Stomach (tissue), 9 donors: ENCODE measurements around the gene PTPA. TPM values are rescaled to one million over a fixed set of nuclear protein-coding genes. Genes with fewer than 3 reads are reported as not detected.

Source experiments
- DNase-seq, 2 donors: peaks; one replicate each; pipeline versions ENCODE4 v3.0.0 to v3.0.0-alpha.2; 2013 to 2019
- H3K27ac ChIP-seq, 5 donors: fragments of 200-600 bp in 4 of 5; sonication (generic) in 4 of 5; one replicate each; pipeline ENCODE4 v1.5.1; 2013 to 2019; ENCODE audit warnings: mild to moderate bottlenecking in 1 of 5, moderate library complexity in 1 of 5
- H3K27me3 ChIP-seq, 3 donors: fragments of 200-600 bp; sonication (generic); one replicate each; pipeline ENCODE4 v1.5.1; 2017 to 2019; ENCODE audit warnings: mixed run types in 1 of 3
- H3K36me3 ChIP-seq, 4 donors: fragments of 200-600 bp; sonication (generic); 1 replicate in 3 of 4; 2 replicates in 1 of 4; pipeline ENCODE4 v1.5.1; 2016 to 2019
- H3K4me1 ChIP-seq, 4 donors: fragments of 200-600 bp; sonication (generic); one replicate each; pipeline ENCODE4 v1.5.1; 2016 to 2019
- H3K4me3 ChIP-seq, 4 donors: fragments of 200-600 bp; sonication (generic) in 3 of 4; one replicate each; pipeline ENCODE4 v1.5.1; 2016 to 2019; ENCODE audit warnings: mild to moderate bottlenecking in 1 of 4
- H3K9me3 ChIP-seq, 4 donors: fragments of 200-600 bp; sonication (generic); one replicate each; pipeline ENCODE4 v1.5.1; 2016 to 2019
- CTCF ChIP-seq, 7 experiments: fragments of 450-650 bp in 4 of 7; fragments of 200-600 bp in 3 of 7; sonication (generic) in 3 of 7; IDR thresholded peaks; one replicate each; pipeline ENCODE4 v1.5.1; 2016 to 2019; ENCODE audit warnings: antibody characterized with exemption in 7 of 7, control low read depth in 2 of 7, mild to moderate bottlenecking in 1 of 7
- EP300 ChIP-seq: sonication (generic); formaldehyde crosslinking; IDR thresholded peaks from one replicate; pipeline ENCODE4 v1.6.1; 2017; ENCODE audit warnings: antibody characterized with exemption
- POLR2A ChIP-seq, 4 donors: fragments of 450-650 bp; IDR thresholded peaks; one replicate each; pipeline ENCODE4 v1.6.1; 2016; ENCODE audit warnings: antibody characterized with exemption in 4 of 4, control low read depth in 2 of 4, mild to moderate bottlenecking in 1 of 4, moderate library complexity in 1 of 4
- POLR2AphosphoS5 ChIP-seq, 3 donors: sonication (generic); formaldehyde crosslinking; IDR thresholded peaks; one replicate each; pipeline ENCODE4 v1.6.1; 2016; ENCODE audit warnings: antibody characterized with exemption in 3 of 3
- WGBS, 5 donors: extraction: QIAGEN DNeasy Blood & Tissue Kit in 3 of 5; methylation state at CpG; one replicate each; pipeline versions ENCODE4 v1.1.5 to v1.1.7; 2013 to 2018; 5-methylcytosine and 5-hydroxymethylcytosine counted together
- intact Hi-C: fragments of 100-400 bp; cut with DNase I; formaldehyde crosslinking; loops from one replicate; pipeline ENCODE4 v1.15.1; 2023; ENCODE audit warnings: low total_unique reads
- polyA plus RNA-seq, 3 donors: library from polyadenylated mRNA; stranded (reverse); fragments of 200-250 nt; gene quantifications; one replicate each; pipeline ENCODE4 v1.2.3, GENCODE V29; 2013
- total RNA-seq, 5 donors: library from RNA; depleted of rRNA; stranded (reverse); fragments of >200 nt; gene quantifications; one replicate each; pipeline versions ENCODE4 v1.1.0 to v1.2.3, GENCODE V29; 2014 to 2016
- donor health status: healthy with polysubstance abuse.
- donor health status: Bipolar disorder and iron deficiency.
- donor health status: healthy.

The PTPA gene
- total and polyA plus RNA-seq, 8 donors = 12.3 to 118 (median 73.6) TPM

DNA sequence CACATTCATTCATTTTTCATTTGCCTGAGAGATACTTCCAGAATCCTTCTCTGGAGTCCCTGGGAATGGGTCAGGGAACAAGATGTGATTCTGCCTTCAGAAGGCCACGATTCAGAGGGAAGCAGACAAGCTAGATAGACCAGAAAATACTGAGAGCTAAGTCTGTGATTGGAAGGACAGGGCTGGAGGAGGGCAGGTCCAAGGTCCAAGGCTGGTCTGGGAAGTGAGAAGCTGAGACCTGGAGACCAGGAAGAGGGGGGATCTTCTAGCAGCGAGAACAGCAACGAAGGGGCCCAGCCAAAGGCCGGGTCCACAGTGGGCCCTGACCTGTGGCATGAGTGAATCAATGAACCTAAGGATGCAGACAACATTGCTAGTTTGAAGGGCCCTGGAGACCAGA is 70.9 kb downstream of the PTPA start:
- H3K36me3 ChIP-seq = no peaks in the 10 kb centered on the region
- H3K4me1 ChIP-seq = peaks cover 9 to 36% (median 16%) of the 10 kb centered on the region in 4 donors
- H3K4me3 ChIP-seq = no peak overlapping the region
- no peak for TF ChIP-seq CTCF (IDR thresholded peaks at IDR 0.05)
- no peak for TF ChIP-seq POLR2A (IDR thresholded peaks at IDR 0.05)
- no peak for TF ChIP-seq EP300
- TF ChIP-seq POLR2AphosphoS5 (IDR thresholded peaks at IDR 0.05) = no peak
- peak in 1 of 2 donors; percentile 83 for DNase-seq
- no peaks in the 10 kb centered on the region for H3K9me3 ChIP-seq
- H3K27ac ChIP-seq = no peak overlapping the region
- intact Hi-C loops = no loop called here
- WGBS, 5 donors = 47 to 74% (median 64%) methylated on average over 4 of the region's 4 CpGs
- H3K27me3 ChIP-seq = no peaks in the 10 kb centered on the region

GRCh38 chr9:129182625-129183494 is 71.6 kb downstream of the PTPA start:
- no peak overlapping the region for H3K27ac ChIP-seq
- no peaks in the 10 kb centered on the region for H3K9me3 ChIP-seq
- intact Hi-C loops = no loop called here
- WGBS, 5 donors = 69 to 80% (median 72%) methylated on average over 14 to 20 of the region's 20 CpGs
- H3K27me3 ChIP-seq = no peaks in the 10 kb centered on the region
- H3K4me1 ChIP-seq = peaks cover 9 to 36% (median 14%) of the 10 kb centered on the region in 4 donors
- TF ChIP-seq POLR2AphosphoS5 (IDR thresholded peaks at IDR 0.05) = no peak
- TF ChIP-seq POLR2A (IDR thresholded peaks at IDR 0.05) = no peak
- TF ChIP-seq CTCF (IDR thresholded peaks at IDR 0.05) = peak in 2 of 7 experiments; percentile 19 to 28
- peak in 1 of 2 donors; percentile 78 for DNase-seq
- no peak overlapping the region for H3K4me3 ChIP-seq
- H3K36me3 ChIP-seq = no peaks in the 10 kb centered on the region

DNA sequence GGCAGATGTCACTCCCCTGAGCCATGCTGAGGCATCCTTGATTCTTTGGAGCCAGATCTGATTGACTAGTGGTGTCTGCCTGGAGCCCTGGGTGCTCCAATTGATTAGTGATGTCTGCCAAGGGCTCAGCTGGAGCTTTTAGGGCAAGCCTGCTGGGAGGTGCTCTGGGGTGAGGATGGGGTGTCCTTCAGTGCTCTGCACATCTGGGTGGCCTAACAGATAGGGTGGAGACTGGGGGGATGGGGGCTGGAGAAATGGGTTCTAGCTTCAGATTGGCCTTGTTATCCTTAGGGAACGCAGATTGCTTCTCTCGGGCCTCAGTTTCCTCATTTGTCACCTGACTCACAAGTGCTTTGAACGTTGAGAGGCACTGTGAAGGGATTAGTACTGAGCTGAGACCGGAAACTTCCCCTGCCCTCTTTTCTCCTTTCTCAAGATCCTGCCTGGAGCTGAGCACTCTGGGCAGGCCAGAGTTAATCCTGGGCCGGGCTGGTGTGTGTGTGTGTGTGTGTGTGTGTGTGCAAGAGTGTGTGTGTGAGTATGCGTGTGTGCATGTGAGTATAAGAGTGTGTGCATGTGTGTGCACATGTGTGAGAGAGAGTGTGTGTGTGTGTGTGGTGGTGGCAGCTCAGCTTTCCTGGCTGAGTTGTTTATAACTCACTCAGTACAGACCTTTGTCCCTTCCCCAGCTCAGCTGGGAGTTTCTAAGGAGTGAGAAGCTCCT is 72.4 kb downstream of the PTPA start:
- no peak for TF ChIP-seq CTCF (IDR thresholded peaks at IDR 0.05)
- no peak for TF ChIP-seq POLR2AphosphoS5 (IDR thresholded peaks at IDR 0.05)
- no peak for TF ChIP-seq POLR2A (IDR thresholded peaks at IDR 0.05)
- no peak for TF ChIP-seq EP300
- Histone ChIP-seq H3K9me3 (no peaks in the 10 kb centered on the region), H3K4me3 (no peak overlapping the region), H3K27me3 (no peaks in the 10 kb centered on the region), H3K36me3 (no peaks in the 10 kb centered on the region), H3K27ac (no peak overlapping the region), H3K4me1 (peaks cover 3 to 31% (median 8%) of the 10 kb centered on the region in 4 donors)
- intact Hi-C loops = no loop called here
- WGBS, 5 donors = 42 to 61% (median 46%) methylated on average over 6 of the region's 6 CpGs
- peak in 1 of 2 donors; percentile 80 for DNase-seq

DNA sequence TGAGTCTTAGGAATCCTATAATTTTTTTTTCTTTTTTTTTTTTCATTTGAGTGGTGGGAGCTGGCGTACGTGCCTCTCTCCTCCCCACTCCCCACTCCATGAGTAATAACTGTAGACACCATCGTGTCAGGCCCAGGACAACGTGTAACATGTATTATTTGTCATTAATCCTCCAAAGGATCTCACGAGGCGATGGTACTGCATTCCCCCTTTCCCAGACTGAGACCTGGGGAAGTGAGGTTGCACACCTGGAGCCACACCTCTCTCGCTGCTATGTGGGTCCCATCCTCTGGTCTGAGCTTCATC is 73.0 kb downstream of the PTPA start:
- H3K36me3 ChIP-seq = no peaks in the 10 kb centered on the region
- TF ChIP-seq CTCF (IDR thresholded peaks at IDR 0.05) (no peak), EP300 (no peak), POLR2A (IDR thresholded peaks at IDR 0.05) (no peak), POLR2AphosphoS5 (IDR thresholded peaks at IDR 0.05) (no peak)
- intact Hi-C loops = no loop called here
- 54 to 67% (median 63%) methylated on average over 7 of the region's 7 CpGs for WGBS, 5 donors
- no peak overlapping the region for H3K27ac ChIP-seq
- no peak for DNase-seq
- H3K4me1 ChIP-seq = peaks cover 0 to 26% (median 3%) of the 10 kb centered on the region in 4 donors
- no peaks in the 10 kb centered on the region for H3K27me3 ChIP-seq
- no peak overlapping the region for H3K4me3 ChIP-seq
- H3K9me3 ChIP-seq = no peaks in the 10 kb centered on the region
